HG03521 (cell line): ENCODE results near the gene CHAD.
"Not testable (repeated sequence)": the region's sequence is repeated elsewhere in the genome, so short reads cannot be mapped to it uniquely, and the experiment has no call there.

Experiments used
- ATAC-seq: cut with Tn5 transposase; IDR thresholded peaks from one replicate; pipeline ENCODE4 v1.9.1; 2021; ENCODE audit warnings: mild to moderate bottlenecking, moderate library complexity; ENCODE audit not compliant: unreplicated experiment

Gene CHAD

GRCh38 chr17:50430821-50431618, 37.7 kb downstream of the CHAD start:
- no peak for ATAC-seq

- no peak for ATAC-seq
Observed at GRCh38 chr17:50429793-50430192, 38.9 kb downstream of the CHAD start.

- ATAC-seq = no peak
Observed at GRCh38 chr17:50428831-50429424, 39.8 kb downstream of the CHAD start.

GRCh38 chr17:50428126-50428525, 40.6 kb downstream of the CHAD start:
- ATAC-seq = not testable (repeated sequence)

GRCh38 chr17:50426814-50427787, 41.6 kb downstream of the CHAD start:
- ATAC-seq = no peak

GRCh38 chr17:50426472-50426782, 42.3 kb downstream of the CHAD start:
- no peak for ATAC-seq

- ATAC-seq = peak; percentile 64
Observed at GRCh38 chr17:50425682-50426471, 42.8 kb downstream of the CHAD start, which contains the start of gene ACSF2. TSS of gene ACSF2 (plus strand) at chr17:50426218. CDS start at chr17:50426262, 44 bp downstream.

- ATAC-seq = no peak
Observed at GRCh38 chr17:50424996-50425681, 43.5 kb downstream of the CHAD start.

- no peak for ATAC-seq
Observed at GRCh38 chr17:50424246-50424995, 44.3 kb downstream of the CHAD start.

GRCh38 chr17:50423553-50424159, 45.0 kb downstream of the CHAD start:
- ATAC-seq = no peak

- no peak for ATAC-seq
Observed at GRCh38 chr17:50422738-50423137, 45.9 kb downstream of the CHAD start.

- ATAC-seq = no peak
Observed at GRCh38 chr17:50421308-50422051, 47.2 kb downstream of the CHAD start.

- no peak for ATAC-seq
Observed at GRCh38 chr17:50420419-50421112, 48.1 kb downstream of the CHAD start.

GRCh38 chr17:50419577-50419976, 49.1 kb downstream of the CHAD start:
- ATAC-seq = not testable (repeated sequence)

- no peak for ATAC-seq
Observed at GRCh38 chr17:50414808-50415207, 53.9 kb downstream of the CHAD start.
